Stimulated activated CD4-positive, alpha-beta T cell treated with anti-CD3 and anti-CD28 coated beads, Interleukin-4, amount 100 ng/mL, for 24 hours (primary cell): Measurements from ENCODE around the gene CTNNA3.
A peak's percentile ranks its signal among the peaks of the same experiment; 100 is the strongest.

Source experiments
- DNase-seq: peaks from one replicate; pipeline ENCODE4 v3.0.0-alpha.2; 2020

The CTNNA3 gene

GRCh38 chr10:66925896-66926715 is 769.9 kb downstream of the CTNNA3 start, which contains the start of gene LRRTM3:
LRRTM3 (plus strand) TSS chr10:66926036.
- peak; percentile 5 for DNase-seq

GRCh38 chr10:66925373-66925772 is 770.6 kb downstream of the CTNNA3 start:
- no peak for DNase-seq

GRCh38 chr10:66924674-66925345 is 771.2 kb downstream of the CTNNA3 start:
- DNase-seq = no peak

GRCh38 chr10:66919248-66919647 is 776.7 kb downstream of the CTNNA3 start:
- no peak for DNase-seq

- DNase-seq = no peak
Measured at GRCh38 chr10:66917104-66917503, 778.9 kb downstream of the CTNNA3 start.

- DNase-seq = no peak
Measured at GRCh38 chr10:66916030-66916429, 780.0 kb downstream of the CTNNA3 start.

- no peak for DNase-seq
Measured at GRCh38 chr10:66910671-66911070, 785.3 kb downstream of the CTNNA3 start.

GRCh38 chr10:66892871-66893270 is 803.1 kb downstream of the CTNNA3 start:
- no peak for DNase-seq

- DNase-seq = no peak
Measured at GRCh38 chr10:66888237-66888636, 807.8 kb downstream of the CTNNA3 start.

GRCh38 chr10:66886848-66887247 is 809.1 kb downstream of the CTNNA3 start:
- DNase-seq = no peak

GRCh38 chr10:66882271-66882670 is 813.7 kb downstream of the CTNNA3 start:
- DNase-seq = no peak

GRCh38 chr10:66881814-66882213 is 814.2 kb downstream of the CTNNA3 start:
- DNase-seq = no peak

- no peak for DNase-seq
Measured at GRCh38 chr10:66880826-66881225, 815.2 kb downstream of the CTNNA3 start.

GRCh38 chr10:66880292-66880691 is 815.7 kb downstream of the CTNNA3 start:
- no peak for DNase-seq

- no peak for DNase-seq
Measured at GRCh38 chr10:66877361-66877760, 818.6 kb downstream of the CTNNA3 start.

- DNase-seq = no peak
Measured at GRCh38 chr10:66869635-66870034, 826.4 kb downstream of the CTNNA3 start.

- no peak for DNase-seq
Measured at GRCh38 chr10:66862687-66863258, 833.2 kb downstream of the CTNNA3 start.

- DNase-seq = no peak
Measured at GRCh38 chr10:66860376-66860945, 835.5 kb downstream of the CTNNA3 start.

- DNase-seq = no peak
Measured at GRCh38 chr10:66852811-66853210, 843.2 kb downstream of the CTNNA3 start.

- DNase-seq = no peak
Measured at GRCh38 chr10:66848856-66849255, 847.1 kb downstream of the CTNNA3 start.

GRCh38 chr10:66844176-66844942 is 851.6 kb downstream of the CTNNA3 start:
- no peak for DNase-seq

- DNase-seq = no peak
Measured at GRCh38 chr10:66843396-66843795, 852.6 kb downstream of the CTNNA3 start.

- no peak for DNase-seq
Measured at GRCh38 chr10:66842867-66843266, 853.1 kb downstream of the CTNNA3 start.
